GM19023 (cell line): ENCODE measurements around the gene RETREG3.
"Not testable (repeated sequence)": the region's sequence is repeated elsewhere in the genome, so short reads cannot be mapped to it uniquely, and the experiment has no call there.

Experiments
- ATAC-seq: cut with Tn5 transposase; IDR thresholded peaks from one replicate; pipeline ENCODE4 v1.9.1; 2021; ENCODE audit warnings: mild to moderate bottlenecking, moderate library complexity; ENCODE audit not compliant: unreplicated experiment

Gene RETREG3

DNA sequence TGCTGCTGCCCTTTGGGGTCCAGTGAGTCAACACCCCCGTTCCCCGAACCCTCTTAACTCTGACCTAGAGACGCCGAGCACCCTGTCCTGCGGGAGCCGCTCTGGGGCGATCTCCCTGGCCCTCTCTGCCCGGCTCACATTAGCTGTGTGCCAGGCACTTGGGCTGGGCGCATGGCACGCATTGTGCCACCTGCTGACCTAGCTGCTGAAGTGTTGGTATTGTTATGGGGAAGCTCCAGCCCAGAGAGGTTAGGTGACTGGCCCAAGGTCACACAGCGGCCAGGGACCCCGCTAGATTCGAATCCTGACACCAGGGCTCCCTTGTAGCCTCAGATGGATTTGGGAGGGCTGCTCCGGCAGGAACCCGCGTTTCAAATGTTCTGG, 55.3 kb downstream of the RETREG3 start:
- no peak for ATAC-seq

GRCh38 chr17:42553161-42553818, 55.9 kb downstream of the RETREG3 start:
- no peak for ATAC-seq

GRCh38 chr17:42552736-42553135, 56.4 kb downstream of the RETREG3 start, which contains the start of gene HSD17B1:
Gene HSD17B1, plus strand, starts transcription at chr17:42552923. Its CDS starts 11 bp downstream, at chr17:42552934.
- ATAC-seq, result not testable (repeated sequence)

- ATAC-seq, result no peak
Observed at GRCh38 chr17:42548993-42549755, 60.0 kb downstream of the RETREG3 start.

- ATAC-seq, result peak; percentile 63
Observed at GRCh38 chr17:42548070-42548837, 60.9 kb downstream of the RETREG3 start.

DNA sequence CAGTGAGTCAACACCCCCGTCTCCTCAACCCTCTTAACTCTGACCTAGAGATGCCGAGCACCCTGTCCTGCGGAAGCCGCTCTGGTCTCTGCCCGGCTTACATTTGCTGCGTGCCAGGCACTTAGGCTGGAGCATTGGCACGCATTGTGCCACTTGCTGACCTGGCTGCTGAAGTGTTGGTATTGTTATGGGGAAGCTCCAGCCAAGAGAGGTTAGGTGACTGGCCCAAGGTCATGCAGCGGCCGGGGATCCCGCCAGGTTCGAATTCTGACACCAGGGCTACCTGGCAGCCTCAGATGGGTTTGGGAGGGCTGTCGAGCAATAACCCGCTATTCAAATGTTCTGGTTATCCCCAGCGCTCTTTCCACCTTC, 61.5 kb downstream of the RETREG3 start:
- no peak for ATAC-seq

DNA sequence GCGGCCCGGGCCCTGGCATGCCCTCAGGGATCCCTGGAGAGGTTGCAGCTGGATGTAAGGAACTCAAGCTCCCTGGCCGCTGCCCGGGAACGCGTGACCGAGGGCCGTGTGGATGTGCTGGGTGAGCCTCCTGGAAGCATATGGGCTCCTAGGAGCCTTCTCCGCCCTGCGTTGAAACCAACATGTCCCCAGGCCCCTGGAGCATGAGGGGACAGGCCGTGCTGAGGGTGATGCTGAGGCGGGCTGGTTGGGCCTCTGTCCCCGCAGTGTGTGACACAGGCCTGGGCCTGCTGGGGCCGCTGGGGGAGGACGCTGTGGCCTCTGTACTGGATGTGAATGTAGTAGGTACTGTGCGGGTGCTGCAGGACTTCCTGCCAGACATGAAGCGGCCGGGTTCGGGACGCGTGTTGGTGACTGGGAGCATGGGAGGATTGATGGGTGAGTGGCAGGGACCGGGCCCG, 62.1 kb downstream of the RETREG3 start:
- ATAC-seq, result no peak

- not testable (repeated sequence) for ATAC-seq
Observed at GRCh38 chr17:42545755-42546505, 63.2 kb downstream of the RETREG3 start.

GRCh38 chr17:42544874-42545283, 64.3 kb downstream of the RETREG3 start:
- no peak for ATAC-seq

DNA sequence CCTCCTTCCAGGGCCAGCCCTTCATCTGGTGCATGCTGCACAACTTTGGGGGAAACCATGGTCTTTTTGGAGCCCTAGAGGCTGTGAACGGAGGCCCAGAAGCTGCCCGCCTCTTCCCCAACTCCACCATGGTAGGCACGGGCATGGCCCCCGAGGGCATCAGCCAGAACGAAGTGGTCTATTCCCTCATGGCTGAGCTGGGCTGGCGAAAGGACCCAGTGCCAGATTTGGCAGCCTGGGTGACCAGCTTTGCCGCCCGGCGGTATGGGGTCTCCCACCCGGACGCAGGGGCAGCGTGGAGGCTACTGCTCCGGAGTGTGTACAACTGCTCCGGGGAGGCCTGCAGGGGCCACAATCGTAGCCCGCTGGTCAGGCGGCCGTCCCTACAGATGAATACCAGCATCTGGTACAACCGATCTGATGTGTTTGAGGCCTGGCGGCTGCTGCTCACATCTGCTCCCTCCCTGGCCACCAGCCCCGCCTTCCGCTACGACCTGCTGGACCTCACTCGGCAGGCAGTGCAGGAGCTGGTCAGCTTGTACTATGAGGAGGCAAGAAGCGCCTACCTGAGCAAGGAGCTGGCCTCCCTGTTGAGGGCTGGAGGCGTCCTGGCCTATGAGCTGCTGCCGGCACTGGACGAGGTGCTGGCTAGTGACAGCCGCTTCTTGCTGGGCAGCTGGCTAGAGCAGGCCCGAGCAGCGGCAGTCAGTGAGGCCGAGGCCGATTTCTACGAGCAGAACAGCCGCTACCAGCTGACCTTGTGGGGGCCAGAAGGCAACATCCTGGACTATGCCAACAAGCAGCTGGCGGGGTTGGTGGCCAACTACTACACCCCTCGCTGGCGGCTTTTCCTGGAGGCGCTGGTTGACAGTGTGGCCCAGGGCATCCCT, 65.7 kb downstream of the RETREG3 start:
- no peak for ATAC-seq

DNA sequence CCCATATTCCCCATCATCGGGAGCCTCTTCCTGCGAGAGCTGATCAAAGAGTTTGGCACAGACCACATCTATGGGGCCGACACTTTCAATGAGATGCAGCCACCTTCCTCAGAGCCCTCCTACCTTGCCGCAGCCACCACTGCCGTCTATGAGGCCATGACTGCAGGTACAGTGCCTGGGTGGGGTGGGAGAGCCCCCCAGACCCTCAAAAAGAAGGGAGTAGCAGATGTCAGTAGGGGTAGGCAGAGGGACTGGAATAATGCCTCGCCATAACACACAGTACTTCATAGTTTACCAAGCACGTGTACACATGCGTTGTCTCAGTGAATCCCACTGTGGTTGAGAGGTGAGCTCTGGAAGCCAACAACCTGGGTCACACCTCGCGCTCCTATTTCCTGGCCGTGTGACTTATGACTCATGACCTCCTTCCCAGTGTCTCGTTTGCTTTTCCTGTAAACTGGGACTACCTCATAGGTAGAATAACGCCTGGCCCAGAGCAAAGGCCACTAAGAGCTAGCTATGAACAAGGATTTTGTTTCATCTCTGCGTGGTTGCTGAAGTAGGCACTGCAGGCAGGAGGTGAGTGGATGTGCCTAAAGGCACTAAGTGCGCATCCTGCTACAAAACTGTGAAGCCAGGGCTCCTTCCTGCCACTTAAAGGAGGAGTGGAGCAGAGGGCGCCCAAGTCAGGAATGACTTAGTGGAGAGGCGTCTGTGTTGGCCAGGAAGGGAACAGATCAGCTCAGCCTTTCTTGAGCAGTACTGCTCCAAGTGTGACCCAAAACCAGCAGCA, 67.9 kb downstream of the RETREG3 start:
- ATAC-seq, result no peak

GRCh38 chr17:42540558-42540957, 68.6 kb downstream of the RETREG3 start:
- not testable (repeated sequence) for ATAC-seq

GRCh38 chr17:42538482-42538881, 70.7 kb downstream of the RETREG3 start:
- no peak for ATAC-seq

GRCh38 chr17:42537826-42538451, 71.2 kb downstream of the RETREG3 start:
- no peak for ATAC-seq

- no peak for ATAC-seq
Observed at GRCh38 chr17:42537156-42537805, 71.9 kb downstream of the RETREG3 start.

DNA sequence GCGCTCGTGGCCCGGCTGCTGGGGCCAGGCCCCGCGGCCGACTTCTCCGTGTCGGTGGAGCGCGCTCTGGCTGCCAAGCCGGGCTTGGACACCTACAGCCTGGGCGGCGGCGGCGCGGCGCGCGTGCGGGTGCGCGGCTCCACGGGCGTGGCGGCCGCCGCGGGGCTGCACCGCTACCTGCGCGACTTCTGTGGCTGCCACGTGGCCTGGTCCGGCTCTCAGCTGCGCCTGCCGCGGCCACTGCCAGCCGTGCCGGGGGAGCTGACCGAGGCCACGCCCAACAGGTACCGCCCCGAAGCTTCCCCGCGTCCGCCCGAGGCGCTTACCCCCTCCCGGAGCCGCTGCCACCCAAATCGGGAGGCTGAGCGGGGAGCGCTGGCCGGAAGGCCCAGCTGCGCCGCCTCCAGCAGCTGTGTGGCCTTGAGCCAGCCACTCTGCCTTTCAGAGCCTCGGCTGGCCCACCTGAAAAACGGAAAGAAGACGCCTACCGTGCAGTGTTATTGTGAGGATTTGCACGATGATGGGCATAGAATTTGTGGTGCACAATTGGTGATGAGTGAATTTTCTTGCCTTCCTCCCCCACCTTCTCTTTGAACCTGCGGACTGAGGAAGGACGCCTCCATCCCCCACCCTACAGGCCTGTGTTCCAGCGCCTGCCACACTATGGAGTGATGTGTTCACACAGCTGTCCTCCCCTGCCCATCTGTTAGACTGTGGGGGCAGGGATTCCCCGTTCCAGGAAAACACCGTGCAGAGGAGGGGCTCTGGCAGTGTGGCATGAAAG, 72.6 kb downstream of the RETREG3 start:
- peak; percentile 61 for ATAC-seq

- ATAC-seq, result peak; percentile 88
Observed at GRCh38 chr17:42536048-42536371, 73.2 kb downstream of the RETREG3 start, which contains the start of gene NAGLU. Gene NAGLU, plus strand, starts transcription at chr17:42536241. Its CDS starts 32 bp downstream, at chr17:42536273.
